ENCODE results near the gene C9orf153.
"Not testable (repeated sequence)": the region's sequence is repeated elsewhere in the genome, so short reads cannot be mapped to it uniquely, and the experiment has no call there.

The C9orf153 gene

GRCh38 chr9:86207193-86207592, 52.3 kb downstream of the C9orf153 start:
- no peak for DNase-seq (ENCODE audit: low spot score)
- no peak for TF ChIP-seq CTCF (IDR thresholded peaks at IDR 0.05; ENCODE audit: borderline replicate concordance, control extremely low read depth, extremely low read depth, insufficient read depth, missing control alignments)
- in situ Hi-C loops (cut with MboI; ENCODE audit: low sequenced_read_pairs, unreplicated experiment), result no loop called here

GRCh38 chr9:86202338-86202882, 57.0 kb downstream of the C9orf153 start:
- TF ChIP-seq CTCF (IDR thresholded peaks at IDR 0.05; ENCODE audit: borderline replicate concordance, control extremely low read depth, extremely low read depth, insufficient read depth, missing control alignments), result peak; percentile 68
- in situ Hi-C loops (cut with MboI; ENCODE audit: low sequenced_read_pairs, unreplicated experiment), result no loop called here
- peak; percentile 55 for DNase-seq (ENCODE audit: low spot score)

- no peak for DNase-seq (ENCODE audit: low spot score)
- TF ChIP-seq CTCF (IDR thresholded peaks at IDR 0.05; ENCODE audit: borderline replicate concordance, control extremely low read depth, extremely low read depth, insufficient read depth, missing control alignments), result no peak
- in situ Hi-C loops (cut with MboI; ENCODE audit: low sequenced_read_pairs, unreplicated experiment), result no loop called here
Measured at GRCh38 chr9:86201474-86202337, 57.8 kb downstream of the C9orf153 start.

GRCh38 chr9:86200599-86201162, 58.8 kb downstream of the C9orf153 start:
- TF ChIP-seq CTCF (IDR thresholded peaks at IDR 0.05; ENCODE audit: borderline replicate concordance, control extremely low read depth, extremely low read depth, insufficient read depth, missing control alignments), result no peak
- DNase-seq (ENCODE audit: low spot score), result peak; percentile 30
- in situ Hi-C loops (cut with MboI; ENCODE audit: low sequenced_read_pairs, unreplicated experiment), result no loop called here

- no peak for TF ChIP-seq CTCF (IDR thresholded peaks at IDR 0.05; ENCODE audit: borderline replicate concordance, control extremely low read depth, extremely low read depth, insufficient read depth, missing control alignments)
- in situ Hi-C loops (cut with MboI; ENCODE audit: low sequenced_read_pairs, unreplicated experiment), result no loop called here
- DNase-seq (ENCODE audit: low spot score), result no peak
Measured at GRCh38 chr9:86193088-86193487, 66.4 kb downstream of the C9orf153 start.

GRCh38 chr9:86190700-86191099, 68.8 kb downstream of the C9orf153 start:
- DNase-seq (ENCODE audit: low spot score); in situ Hi-C loops (cut with MboI; ENCODE audit: low sequenced_read_pairs, unreplicated experiment): not testable (repeated sequence)

- DNase-seq (ENCODE audit: low spot score), result no peak
- TF ChIP-seq CTCF (IDR thresholded peaks at IDR 0.05; ENCODE audit: borderline replicate concordance, control extremely low read depth, extremely low read depth, insufficient read depth, missing control alignments), result no peak
- in situ Hi-C loops (cut with MboI; ENCODE audit: low sequenced_read_pairs, unreplicated experiment), result no loop called here
Measured at GRCh38 chr9:86187121-86187520, 72.3 kb downstream of the C9orf153 start.
